Right ventricle myocardium inferior (tissue), 1 donor: ENCODE data around the gene SPPL3. TPM values are rescaled to one million over a fixed set of nuclear protein-coding genes. Genes with fewer than 3 reads are reported as not detected.
A peak's percentile ranks its signal among the peaks of the same experiment; 100 is the strongest.

Experiments
- ATAC-seq: fragments of 200-7000 bp; cut with Tn5 transposase; one replicate; pipeline ENCODE4 v1.9.1; 2020; ENCODE audit warnings: mild to moderate bottlenecking, moderate library complexity
- DNase-seq: peaks from one replicate; pipeline ENCODE4 v3.0.0; 2021; ENCODE audit errors: missing footprints
- intact Hi-C: fragments of 100-400 bp; cut with DNase I; formaldehyde crosslinking; loops from one replicate; pipeline ENCODE4 v1.11.0; 2022
- total RNA-seq: library from RNA; stranded (reverse); fragmentation: NEBNext Ultra II Directional; extraction: Animal tissue kit (Norgen Biotek cat#: 25700); gene quantifications from one replicate; pipeline ENCODE4 v1.2.1, GENCODE V29; 2021
- donor health status: DM: no; HTN: yes; CAD: no; lungs with severe emphysema.

The SPPL3 gene
- total RNA-seq, 1 donor from 2014 or later, result 30.4 TPM

DNA sequence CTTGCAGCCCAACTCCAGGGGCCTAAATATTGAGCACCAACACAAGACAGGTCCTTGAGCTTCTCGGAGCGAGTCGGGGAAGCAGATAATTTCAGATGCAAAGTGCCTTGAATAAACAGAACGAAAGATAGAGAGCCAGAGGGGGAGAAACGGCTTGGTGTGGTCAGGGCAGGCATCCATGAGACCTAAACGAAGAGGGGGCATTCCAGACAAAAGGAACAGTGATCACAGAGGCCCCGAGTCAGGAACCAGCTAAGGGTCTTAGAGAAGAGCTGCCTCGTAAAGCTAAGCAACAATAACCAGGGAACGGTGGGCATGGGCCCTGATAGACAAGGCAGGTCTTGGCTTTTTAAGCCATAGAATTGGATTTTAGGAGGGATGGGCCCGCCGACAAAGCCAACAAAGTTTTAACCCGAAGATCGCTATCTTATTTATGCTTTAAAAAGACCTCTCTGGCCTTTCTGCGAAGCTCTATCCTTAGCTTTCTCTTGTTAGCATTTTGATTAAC, 179.0 kb downstream of the SPPL3 start:
- ATAC-seq, result no peak
- DNase-seq, result no peak
- intact Hi-C loops, result no loop called here

- intact Hi-C loops, result no loop called here
- DNase-seq, result no peak
- no peak for ATAC-seq
Observed at GRCh38 chr12:120724720-120725119, 179.4 kb downstream of the SPPL3 start.

- DNase-seq, result no peak
- ATAC-seq, result no peak
- intact Hi-C loops, result no loop called here
Observed at GRCh38 chr12:120722784-120723183, 181.4 kb downstream of the SPPL3 start.

- no peak for ATAC-seq
- intact Hi-C loops, result no loop called here
Observed at GRCh38 chr12:120721866-120722265, 182.3 kb downstream of the SPPL3 start.

DNA sequence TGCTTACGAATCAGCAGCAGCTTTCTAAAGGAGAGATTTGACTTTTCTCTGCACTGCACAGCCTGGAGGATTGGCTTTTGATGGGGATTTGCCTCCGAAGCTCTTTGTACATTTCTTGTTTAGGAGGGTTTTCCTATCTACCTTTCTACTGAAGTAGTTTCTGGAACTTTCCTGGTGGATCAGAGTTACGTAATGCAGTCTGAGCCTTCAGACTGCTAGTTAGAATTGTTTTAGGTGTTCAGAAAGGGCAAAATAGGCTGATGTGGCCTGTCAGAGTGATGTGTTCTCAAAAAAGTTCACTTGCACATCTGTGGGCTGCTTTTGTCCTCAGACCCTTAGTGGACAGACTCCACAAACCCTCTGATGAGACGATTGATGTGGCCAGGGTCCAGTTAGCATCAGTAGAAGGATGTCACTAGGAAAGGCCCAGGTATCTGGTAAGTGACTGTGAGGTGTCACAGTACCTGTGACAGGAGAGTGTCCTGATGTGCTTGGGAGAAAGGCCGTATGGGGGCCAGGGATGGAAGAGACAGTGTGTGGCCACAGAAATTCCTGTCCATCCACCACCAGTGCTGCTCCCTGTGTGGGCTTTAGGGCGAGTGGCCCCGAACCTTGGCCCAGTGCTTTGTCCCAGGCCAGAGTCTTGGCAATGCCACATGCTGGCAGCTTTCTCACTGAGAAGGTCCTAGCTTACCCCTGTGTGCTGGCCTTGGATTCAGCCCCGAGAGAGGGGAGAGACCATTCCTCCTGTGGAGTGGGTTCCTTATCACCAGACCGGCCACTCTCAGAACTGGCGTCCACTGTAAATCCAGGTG, 183.0 kb downstream of the SPPL3 start:
- intact Hi-C loops, result no loop called here
- ATAC-seq (no peak), DNase-seq (no peak)

More at GRCh38 chr12:120721866-120722265, 182.3 kb downstream of the SPPL3 start:
- no peak for DNase-seq

DNA sequence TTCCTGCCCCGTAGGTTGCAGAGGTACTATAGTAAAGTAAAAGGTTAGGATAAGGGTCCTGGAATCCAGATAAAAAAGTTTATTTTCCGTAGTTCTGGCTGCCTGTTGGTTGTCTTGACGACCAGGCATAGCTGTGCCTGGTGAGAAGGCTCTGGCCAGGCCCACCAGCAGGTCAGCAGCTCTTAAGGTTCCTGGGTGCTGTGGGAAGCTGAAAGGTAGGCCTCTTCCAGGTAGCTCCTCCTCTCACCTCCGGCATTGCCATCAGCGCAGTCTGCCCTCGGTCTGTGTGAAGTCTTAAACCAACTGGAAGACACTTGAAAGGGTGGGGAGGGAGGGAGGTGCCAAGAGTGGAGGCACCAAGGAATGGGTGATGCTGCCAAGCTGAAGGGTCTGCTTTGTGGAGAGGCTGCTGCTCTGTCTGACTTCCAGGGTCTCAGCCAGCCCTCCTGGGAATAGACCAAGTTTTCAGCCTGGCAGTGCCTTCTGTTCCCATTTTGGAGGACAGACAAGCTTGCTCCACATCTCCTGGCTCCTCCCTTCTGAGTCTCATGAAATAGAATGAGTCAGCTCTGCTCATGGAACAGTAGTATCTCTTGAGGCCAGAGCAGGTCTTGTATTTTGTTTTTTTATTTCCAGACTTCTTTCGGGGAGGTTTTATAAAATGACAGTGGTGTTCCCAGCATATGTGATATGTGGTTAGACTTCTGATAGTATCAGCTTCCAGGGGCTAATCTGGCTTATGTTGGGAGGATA, 183.7 kb downstream of the SPPL3 start:
- intact Hi-C loops, result no loop called here
- ATAC-seq, result peak; percentile 66
- no peak for DNase-seq

DNA sequence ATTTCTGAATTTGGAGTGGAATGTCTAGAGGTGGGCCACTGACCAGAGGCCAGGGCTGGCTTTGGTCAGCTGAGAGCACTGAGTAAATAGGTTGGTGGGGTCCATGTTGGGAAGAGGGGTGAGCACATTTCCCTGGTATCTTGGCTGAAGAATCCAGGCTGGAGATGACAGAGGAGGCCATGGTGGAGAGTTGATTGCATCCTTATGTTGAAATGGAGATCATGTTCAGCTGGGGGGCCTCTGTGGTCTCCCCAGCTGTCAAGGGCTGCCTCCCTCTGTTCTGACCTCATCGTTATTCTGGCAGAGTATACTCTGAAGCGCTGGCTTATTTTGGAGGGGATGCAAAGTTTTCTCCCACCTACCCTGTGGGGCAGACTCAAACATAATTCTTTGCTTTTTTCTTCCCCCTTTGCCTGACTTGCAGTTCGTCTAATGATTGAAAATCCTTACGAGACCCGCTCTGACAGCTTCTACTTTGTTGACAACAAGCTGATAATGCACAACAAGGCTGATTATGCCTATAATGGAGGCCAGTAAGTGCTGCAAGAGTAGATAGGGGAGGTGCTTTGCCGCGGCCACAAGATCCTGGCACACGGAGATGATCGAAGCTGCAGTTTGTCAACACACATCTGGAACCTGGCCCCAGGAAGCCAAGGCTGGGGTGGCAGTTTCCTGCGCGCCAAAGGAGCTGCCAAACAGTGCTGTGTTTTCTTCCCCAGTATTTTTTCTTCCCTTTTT, 184.5 kb downstream of the SPPL3 start:
- intact Hi-C loops, result no loop called here
- no peak for DNase-seq

GRCh38 chr12:120719072-120719471, 185.1 kb downstream of the SPPL3 start:
- intact Hi-C loops, result no loop called here
- DNase-seq (no peak), ATAC-seq (no peak)

More for the DNA sequence above, 184.5 kb downstream of the SPPL3 start:
- no peak for ATAC-seq

GRCh38 chr12:120718055-120718454, 186.1 kb downstream of the SPPL3 start:
- intact Hi-C loops, result no loop called here
- DNase-seq, result no peak
- no peak for ATAC-seq

DNA sequence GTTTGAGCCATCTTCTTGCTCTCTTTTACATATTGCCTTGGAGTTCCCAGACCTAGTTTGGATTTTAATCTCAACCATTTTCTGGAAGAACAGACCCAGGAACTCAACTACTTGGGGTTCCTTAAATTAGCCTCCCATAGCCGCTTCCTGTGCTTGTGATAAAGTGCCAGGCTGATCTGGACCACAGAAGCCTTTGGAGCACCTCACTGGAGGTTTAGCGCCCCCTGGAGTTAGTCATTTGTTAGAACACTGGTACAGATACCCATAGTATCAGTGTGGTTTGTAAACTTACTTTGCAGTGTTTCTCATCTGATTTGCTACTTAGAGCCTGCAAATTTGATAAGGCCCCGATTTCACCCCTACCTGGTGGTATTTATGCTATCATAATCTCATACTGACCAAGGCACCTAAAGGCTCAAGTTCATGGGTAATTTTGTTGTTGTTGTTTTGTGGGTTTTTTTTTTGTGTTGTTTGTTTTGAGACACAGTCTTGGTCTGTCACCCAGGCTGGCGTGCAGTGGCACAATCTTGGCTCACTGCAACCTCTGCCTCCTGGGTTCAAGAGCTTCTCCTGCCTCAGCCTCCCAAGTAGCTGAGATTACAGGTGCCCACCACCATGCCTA, 190.2 kb downstream of the SPPL3 start:
- ATAC-seq (peak; percentile 69), DNase-seq (no peak)
- intact Hi-C loops, result loop anchor here (1.0 to 2.0 kb wide), 2 partner anchors 67 to 131 kb away; no protein-coding TSS in a partner anchor

DNA sequence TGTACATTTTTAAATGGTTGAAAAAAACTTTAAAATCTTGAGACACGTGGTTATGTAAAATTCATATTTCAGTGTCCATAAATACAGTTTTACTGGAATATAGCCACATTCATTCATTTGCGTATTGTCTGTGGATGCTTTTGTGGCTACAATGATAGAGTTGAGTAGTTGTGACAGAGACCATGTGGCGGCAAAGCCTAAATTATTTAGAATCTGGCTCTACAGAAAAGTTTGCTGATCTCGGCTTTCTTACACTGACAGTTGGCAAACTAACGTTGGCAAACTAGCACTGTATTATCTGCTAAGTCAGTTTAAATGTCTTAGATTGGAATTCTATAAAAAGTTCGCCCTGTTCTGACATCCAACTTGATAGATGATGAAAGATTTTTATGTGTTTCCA, 191.5 kb downstream of the SPPL3 start:
- intact Hi-C loops, result loop anchor here (1.0 to 2.0 kb wide), 2 partner anchors 65 to 130 kb away; no protein-coding TSS in a partner anchor
- no peak for DNase-seq
- no peak for ATAC-seq

Other genes with a start within 250 kb of the SPPL3 start
- 128 TPM for gene MLEC, start 217.2 kb downstream of the SPPL3 start, total RNA-seq
- 14.0 TPM for gene UNC119B, start 193.9 kb downstream of the SPPL3 start, total RNA-seq
- 108 TPM for gene ACADS, start 178.5 kb downstream of the SPPL3 start, total RNA-seq
- gene HNF1A, start 74.2 kb upstream of the SPPL3 start, total RNA-seq, result not detected
- 8.2 TPM for gene C12orf43, start 112.1 kb upstream of the SPPL3 start, total RNA-seq
- gene OASL, start 134.9 kb upstream of the SPPL3 start, total RNA-seq, result 0.08 TPM
- gene P2RX7, start 228.5 kb upstream of the SPPL3 start, total RNA-seq, result 2.0 TPM